ENCODE measurements around the gene TBC1D22A.
"Not testable (repeated sequence)": the region's sequence is repeated elsewhere in the genome, so short reads cannot be mapped to it uniquely, and the experiment has no call there.

Gene TBC1D22A

DNA sequence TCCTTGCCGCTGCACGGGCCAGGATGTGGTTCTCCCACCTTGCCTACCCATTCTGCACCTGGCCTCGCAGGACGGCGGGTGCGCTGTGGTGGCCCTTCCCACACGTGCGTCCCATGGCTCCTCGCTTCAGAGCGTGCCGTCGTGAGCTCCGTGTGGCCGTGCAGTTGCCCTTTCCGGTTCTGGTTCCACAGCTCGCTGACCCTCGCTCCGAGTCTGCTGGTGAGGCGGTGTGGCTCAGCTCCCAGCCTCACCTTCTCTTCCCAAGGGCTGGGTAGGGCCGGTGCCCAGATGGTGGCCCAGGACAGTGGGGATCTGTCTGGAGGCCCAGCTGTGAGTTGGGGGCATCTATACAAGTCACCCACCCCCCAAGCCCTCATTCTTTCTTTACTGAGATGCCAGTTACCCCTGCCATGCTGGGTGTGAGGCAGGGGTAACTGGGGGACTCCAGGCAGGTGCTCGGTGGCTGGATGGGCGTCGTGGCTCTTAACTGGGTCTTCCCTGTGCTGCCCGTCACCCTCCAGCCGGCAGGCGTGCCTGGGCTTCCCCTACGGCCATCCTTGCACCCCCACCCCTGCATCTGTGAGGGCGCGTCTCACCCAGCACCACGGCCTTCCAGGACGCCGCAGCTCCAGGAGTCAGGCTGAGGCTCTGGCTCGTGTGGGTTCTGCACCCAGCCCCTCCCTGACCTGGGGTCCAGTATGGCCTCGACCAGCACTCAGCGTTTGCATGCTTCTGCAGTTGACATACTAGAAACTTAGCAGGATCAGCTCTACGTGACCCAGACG lies 395.2 kb downstream of the TBC1D22A start:
- no peak for DNase-seq (ENCODE audit: low read depth in 2 of 3, low spot score in 2 of 3)

DNA sequence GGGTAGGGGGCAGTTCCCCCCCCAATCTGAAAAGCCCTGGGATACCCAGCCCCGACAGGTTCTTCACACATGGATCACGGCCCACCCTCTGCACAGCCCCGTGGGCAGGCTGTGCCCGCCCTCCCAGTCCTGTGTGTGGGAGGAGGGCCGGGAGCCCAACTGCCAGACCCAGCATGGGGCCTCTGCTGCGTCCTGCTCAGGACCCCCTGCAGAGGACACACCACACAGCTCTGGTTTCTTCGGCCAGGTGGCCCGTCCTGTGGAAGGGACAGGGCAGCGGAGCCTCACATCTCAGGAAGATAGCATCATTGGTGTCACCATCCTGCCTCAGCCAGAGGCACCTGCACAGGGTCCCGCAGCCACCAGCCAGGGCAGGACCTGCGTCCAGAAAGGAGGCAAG lies 396.0 kb downstream of the TBC1D22A start:
- DNase-seq (ENCODE audit: low read depth in 2 of 3, low spot score in 2 of 3), result no peak

DNA sequence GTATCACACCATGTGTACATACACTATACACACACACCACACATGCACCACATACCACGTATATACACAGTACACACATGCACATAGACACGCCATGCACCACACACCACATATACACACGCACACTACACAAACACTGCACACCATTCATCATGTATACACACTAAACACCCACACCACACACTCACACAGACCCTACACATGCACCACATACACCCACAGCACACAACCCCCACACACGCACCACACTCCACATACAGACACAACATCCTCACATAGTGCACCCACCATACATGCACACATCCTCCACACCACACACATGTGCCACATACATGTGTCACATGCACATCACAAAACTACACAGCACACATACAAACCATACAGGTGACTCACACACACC lies 397.1 kb downstream of the TBC1D22A start:
- DNase-seq (ENCODE audit: low read depth in 2 of 3, low spot score in 2 of 3), result no peak

DNA sequence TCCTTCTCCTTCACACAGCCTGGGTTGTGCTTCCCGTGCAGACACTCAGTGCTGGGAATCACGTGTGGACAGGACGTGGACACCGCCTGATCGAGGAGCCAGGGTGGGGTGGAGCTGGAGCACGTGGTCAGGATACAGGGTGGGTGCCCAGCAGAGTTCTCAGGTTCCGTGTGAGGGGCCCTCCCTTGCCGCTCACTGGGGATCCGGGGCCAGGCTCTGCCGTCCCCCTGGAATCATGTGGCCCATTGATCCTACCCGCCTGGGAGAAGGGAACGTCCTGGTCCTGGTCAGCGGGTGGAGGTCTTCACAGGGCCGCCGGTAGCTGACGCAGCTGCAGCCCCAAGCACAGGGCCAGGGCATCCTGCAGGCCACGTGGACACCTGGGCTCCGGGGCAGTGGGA lies 397.7 kb downstream of the TBC1D22A start:
- no peak for DNase-seq (ENCODE audit: low read depth in 2 of 3, low spot score in 2 of 3)

DNA sequence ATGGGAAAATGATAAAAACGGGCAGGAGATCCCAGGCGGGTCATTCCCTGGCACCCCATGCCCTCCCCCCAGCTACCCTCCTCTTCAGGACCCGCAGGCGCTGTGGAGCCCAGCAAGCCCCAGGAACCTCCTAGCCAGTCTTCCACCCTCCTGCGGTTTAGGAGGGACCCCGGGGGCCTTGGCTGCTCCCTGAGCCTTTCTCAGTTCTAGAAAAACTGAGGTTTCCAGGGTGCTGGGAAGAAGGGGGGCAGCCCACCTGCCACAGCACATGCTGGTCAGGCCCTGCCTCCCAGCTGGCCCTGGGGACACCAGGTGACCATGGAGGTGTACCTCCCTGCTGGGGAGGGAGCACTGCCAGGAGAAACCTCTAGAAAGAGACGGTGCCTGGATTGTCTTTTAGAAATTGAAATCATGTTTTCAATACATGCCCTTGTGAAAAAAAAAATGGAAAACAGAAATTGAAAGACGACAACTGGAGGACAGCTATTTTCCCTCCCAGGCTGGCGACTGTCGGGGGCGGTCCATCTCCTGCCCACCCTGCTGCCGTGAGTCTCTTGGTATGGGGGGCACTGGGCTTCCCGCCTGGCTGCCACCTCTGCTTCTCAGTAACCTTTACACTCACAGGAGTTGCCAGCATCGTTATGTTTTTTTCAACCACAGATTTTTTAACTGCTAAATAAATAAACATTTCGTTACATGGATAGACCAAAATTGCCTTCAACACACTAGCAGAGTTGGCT lies 398.5 kb downstream of the TBC1D22A start:
- DNase-seq (ENCODE audit: low read depth in 2 of 3, low spot score in 2 of 3), result no peak

DNA sequence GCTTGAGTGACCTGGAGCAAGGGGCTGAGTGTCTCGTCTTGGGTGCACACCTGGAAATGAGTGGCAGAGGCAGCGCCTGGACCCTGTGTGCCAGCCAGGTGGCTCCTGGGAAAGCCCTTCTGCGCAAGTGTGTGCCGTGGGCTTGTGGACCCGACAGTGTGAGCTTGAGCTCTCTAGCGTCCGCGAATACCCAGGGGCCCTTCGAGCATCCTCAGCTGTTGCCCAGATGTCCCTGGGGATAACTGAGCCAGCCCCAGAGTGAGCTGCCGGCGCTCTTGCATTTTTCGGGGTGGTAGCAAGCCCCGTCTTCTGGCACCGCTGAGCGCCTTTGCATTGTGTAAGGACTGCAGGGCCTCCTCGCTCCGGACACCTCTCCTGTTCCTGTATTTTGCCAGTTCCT lies 399.2 kb downstream of the TBC1D22A start:
- no peak for DNase-seq (ENCODE audit: low read depth in 2 of 3, low spot score in 2 of 3)

DNA sequence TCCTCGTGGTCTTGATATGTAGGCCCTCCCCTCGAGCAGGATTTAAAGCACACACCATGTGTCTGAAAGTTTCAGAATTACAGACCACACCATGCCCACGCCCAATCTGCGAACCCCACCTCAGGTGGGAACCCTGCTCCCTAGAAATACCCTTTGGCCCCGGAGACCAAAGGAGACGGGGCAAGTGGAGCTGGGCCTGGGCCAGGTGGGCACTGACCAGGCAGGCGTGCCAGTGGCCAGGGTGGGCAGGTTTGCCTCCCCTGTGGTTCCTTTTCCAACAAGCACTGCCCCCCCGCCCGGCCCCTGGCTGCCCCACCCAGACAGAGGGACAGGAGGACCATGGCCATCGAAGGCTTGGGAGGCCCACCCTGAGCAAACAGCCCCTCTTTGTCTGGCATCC lies 400.4 kb downstream of the TBC1D22A start:
- DNase-seq (ENCODE audit: low read depth in 2 of 3, low spot score in 2 of 3), result no peak

DNA sequence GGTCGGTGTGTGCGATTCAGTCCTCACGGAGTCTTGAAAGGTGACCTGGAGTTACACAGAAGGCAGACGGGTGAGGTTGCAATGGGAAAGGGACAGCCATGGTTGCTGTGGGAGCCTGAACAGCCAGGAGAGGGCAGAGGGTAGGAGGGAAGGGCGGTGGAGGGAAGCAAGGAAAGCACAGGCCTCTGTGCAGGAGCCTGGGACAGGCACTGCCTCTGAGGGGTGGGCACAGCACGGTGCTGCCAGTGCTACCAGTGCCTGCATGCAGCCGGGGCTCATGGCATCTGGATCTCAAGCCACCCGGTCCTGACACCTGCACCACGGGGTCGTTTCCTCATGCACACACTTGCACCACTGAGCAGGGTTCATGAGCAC lies 401.0 kb downstream of the TBC1D22A start:
- DNase-seq (ENCODE audit: low read depth in 2 of 3, low spot score in 2 of 3), result no peak

DNA sequence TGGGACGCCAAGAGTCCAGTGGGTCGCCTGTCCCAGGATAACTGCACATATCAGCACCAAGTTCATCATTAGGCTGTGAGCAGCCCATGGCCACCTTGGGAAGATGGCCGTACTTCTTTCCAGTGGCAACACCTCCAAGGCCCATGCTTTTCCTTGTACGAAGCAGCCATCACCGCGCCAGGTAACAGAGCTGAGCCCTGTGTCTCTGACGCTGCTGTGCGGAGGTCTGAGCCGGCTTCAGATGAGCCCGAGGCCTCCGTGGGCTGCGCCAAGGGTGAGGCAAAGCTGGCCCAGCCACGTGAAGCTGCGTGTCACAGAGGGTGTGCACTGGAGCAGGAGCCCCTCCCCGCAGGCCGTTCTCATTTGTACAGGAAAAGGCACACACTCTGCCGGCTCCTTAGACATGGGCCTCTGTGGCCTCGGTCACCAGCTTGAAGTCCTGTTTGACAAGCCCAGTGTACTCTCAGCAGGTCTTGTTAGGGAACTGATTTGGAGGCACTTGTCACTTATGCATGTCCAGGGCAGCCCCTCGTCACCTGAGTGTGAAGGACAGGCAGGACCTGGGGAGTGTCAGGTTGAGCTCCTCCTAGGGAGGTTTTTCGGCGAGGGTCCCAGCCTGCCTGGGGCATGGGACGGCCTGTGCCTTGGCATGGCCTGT lies 401.5 kb downstream of the TBC1D22A start:
- DNase-seq (ENCODE audit: low read depth in 2 of 3, low spot score in 2 of 3), result no peak

DNA sequence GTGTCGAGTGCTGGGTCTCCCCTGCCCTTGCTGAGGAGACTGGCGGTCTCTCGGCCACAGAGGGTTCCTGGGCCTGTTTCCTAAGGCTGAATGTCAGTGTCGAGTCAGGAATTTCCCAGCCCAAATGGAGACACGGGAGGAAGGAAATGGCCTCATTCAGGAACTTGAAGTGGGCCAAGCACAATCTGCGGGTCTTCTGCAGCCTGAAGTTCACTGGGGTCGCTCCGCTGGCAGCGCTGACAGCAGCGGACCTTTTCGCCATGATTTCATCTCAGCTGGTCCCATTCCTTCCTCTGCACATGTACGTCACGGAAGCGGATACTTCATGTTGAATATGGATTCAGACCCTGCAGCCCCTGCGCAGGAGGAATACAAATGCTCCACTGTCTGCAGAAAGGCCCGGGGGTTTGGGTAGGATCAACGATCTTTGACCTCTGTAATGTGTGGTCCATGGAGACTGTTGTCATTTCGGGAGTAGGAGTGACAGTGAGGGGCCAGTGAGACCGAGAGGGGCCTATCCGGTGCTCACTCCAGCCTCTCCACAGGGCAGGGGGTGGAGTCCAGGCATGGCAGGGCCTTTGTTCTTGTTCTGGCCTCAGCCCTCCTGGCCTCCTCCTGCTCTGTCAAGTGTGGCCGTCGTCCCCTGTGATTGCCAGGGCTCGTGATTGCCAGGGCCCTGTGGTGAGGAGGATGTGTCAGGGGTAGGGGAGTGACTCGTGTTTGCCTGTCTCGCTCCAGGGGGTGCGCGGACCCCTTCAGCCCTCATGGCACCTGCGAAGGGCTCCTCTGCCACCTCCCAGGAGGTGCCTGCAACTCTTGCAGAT lies 402.3 kb downstream of the TBC1D22A start:
- DNase-seq (ENCODE audit: low read depth in 2 of 3, low spot score in 2 of 3), result no peak

DNA sequence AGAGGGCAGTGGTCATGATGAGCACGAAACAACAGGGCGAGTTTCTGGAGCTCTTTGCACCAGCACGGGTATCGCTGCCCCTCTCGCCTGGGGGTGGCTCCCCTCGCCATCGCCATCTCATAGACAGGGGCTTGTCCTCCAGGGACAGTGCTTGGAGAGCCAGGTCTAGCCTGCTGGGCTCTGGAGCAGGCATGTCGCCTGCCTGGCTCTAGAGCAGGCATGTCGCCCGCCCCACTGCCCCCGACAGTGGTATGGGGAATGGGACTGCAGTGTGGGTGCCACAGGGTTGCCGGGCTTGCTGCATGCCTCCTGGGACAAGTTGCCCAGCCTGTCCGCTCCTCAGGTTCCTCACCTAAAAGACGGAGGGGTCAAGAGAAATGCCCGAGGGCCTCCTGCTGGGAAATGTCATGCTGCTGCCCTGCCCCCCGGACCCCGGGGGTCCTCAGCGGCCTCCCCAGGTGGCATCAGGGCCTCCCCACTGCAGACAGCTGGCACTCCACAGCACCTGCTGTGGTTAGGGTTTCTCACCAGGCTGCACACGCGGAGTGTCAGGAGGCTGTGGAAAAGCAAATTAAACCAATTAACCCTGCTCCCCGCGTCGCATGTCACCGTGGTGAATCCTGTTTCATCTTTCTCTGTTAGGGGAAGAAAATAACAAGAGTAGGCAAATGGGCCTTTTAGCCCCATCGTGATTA lies 403.0 kb downstream of the TBC1D22A start:
- no peak for DNase-seq (ENCODE audit: low read depth in 2 of 3, low spot score in 2 of 3)

DNA sequence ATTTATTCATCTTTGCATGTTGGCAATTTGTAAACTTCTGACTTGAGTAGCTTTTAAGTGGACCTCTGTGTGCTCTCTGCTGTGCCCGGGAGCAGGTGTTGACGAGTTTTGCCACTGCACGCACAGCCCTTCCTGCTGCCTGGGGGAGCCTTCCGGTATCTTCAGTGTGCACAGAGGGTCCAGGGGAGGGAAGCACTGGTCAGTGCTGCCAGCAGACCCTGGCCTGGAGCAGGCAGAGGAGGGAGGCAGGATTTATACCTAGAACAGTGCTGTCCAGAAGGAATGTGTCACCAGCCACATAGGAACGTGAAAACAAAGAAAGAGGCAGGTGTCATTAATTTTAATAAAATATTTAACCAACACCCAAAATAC lies 403.6 kb downstream of the TBC1D22A start:
- no peak for DNase-seq (ENCODE audit: low read depth in 2 of 3, low spot score in 2 of 3)

DNA sequence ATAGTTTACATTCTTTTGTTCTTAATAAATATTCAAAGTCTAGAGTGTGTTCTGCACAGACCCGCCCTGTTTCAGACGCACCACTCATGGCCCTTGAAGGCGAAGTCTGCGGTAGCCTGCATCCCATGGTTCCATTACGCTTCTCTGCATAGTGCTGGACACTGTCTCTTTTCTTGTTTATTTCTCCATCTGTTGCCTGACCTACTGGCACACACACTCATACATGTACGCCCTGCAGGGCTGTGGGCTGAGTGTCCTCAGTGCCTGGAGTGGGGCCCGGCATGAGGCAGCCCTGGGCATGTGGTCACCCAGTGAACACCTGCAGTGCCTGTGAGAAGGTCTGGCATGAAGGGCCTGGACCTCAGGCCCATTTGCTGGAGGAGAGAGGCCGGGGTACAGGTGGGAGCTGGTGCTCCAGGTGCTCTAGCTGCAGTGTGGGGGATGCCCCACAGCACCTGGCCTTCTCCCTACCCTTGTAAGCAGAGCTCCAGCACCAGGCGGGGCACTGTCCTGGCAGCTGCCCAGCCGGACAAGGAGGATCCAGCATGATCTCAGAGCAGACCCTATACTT lies 404.1 kb downstream of the TBC1D22A start:
- DNase-seq (ENCODE audit: low read depth in 2 of 3, low spot score in 2 of 3), result no peak

DNA sequence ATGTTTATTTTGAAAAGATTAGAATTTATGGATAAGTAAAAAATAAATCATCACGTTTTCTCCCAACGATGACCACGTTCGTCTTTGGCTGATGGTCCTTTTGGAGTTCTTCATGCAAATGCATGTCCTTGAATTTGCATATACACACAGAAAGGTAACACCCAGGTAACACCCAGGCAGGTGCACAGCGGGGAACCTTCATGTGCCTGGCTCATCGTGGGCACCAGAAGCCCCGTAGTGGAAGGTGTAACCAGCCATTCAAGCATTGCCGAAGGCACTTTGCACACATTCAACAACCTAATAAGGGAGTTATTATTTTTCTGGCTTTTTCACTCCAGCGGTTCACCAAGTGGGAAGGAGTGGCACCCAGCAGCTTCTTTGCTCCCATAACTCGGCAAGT lies 404.6 kb downstream of the TBC1D22A start:
- no peak for DNase-seq (ENCODE audit: low read depth in 2 of 3, low spot score in 2 of 3)

DNA sequence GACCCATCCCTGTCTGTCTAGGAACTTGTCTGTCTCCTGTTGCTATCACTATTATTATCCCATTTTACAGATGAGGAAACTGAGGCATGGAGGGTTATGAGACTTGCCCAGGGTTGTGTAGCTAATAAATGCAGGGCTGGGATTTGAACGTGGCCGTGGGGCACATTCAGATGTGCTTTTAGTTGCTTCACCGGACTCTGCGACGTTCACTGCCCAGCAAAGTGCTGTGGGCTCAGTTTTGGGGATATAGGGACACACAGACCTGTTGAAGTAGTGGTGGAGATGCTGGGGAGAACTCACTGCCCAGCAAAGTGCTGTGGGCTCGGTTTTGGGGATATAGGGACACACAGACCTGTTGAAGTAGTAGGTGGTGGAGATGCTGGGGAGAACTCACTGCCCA lies 405.5 kb downstream of the TBC1D22A start:
- DNase-seq (ENCODE audit: low read depth in 2 of 3, low spot score in 2 of 3), result not testable (repeated sequence)

DNA sequence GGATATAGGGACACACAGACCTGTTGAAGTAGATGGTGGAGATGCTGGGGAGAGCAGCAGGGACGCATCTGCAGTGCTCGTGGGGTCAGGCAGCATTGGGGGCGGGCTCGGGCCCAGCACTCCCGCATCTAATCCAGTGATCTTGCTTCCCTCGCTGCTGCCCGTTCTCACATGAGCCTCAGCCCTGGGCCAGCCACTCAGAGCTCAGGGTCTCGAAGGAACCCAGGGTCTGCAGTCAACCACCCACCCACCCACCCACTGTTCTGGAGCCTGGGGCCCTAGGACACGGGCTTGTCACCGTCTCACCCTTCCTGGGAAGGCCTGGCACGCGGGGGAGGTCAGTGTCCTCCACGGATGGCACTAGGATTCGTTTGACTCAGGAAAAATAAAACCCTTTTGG lies 406.0 kb downstream of the TBC1D22A start:
- DNase-seq (ENCODE audit: low read depth in 2 of 3, low spot score in 2 of 3), result no peak

DNA sequence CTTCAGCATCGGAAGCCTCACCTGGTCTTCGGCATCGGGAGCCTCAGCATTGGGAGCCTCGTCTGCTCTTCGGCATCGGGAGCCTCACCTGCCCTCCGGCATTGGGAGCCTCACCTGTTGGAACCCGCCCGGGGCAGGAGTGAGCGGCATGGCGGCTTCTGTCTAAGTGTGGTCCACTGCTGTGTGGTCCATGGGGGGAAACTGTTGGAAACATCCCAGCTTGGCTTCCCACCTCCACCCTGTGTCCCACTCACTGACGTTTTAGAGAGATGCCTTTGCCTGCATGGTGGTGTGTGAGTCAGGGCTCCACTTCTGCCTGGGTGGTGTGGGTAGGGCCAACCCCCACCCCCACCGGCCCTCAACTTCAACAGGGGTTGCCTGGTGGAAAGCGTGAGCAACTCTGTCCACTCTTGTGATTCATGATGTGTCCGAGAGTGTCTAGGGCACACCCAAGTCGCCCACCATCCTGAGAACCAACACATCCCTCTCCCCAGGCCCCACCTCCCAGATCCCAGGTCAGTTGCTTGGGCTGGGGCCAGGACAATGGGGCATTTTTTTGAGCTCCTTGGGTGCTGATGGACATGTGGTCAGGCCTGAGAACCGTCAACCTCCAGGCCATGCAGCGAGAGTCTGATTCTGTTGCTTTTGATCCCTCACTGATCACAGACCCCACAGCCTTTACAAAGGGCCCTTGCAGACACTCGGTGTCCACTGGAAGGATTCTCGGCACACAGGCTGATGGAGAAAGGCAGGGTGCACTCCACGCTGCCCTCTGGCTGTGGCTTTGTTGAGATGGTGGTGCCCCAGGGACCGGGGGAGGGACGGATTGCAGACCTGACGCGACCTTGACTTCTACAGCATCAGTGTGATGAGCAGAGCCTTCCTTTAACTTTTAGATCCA lies 406.7 kb downstream of the TBC1D22A start:
- DNase-seq (ENCODE audit: low read depth in 2 of 3, low spot score in 2 of 3), result no peak

DNA sequence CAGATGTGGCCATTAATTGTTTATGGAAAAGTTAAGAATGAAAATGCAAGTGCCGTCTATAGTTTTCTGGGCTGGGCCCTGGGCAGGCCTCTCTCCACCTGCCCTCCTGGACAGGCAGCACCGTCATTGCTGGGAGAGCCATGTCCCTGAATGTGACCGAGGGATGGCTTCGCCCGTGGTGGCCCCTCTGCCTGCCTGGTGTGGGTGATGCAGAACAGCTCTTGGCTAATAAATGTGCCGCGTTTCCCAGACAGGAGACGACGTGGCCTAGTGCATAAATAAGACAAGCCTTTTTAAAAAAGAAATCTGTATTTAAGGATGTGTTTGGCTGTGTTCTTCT lies 407.3 kb downstream of the TBC1D22A start:
- DNase-seq (ENCODE audit: low read depth in 2 of 3, low spot score in 2 of 3), result no peak

Measured in activated CD8-positive, alpha-beta memory T cell treated with anti-CD3 and anti-CD28 coated beads for 48 hours (primary cell).